SU-DHL-6 (cell line): ENCODE results near the gene KLK2.

Experiments
- H2AFZ ChIP-seq: fragments of 200-600 bp; sonication (generic); 2 replicates; pipeline ENCODE4 v1.6.1; 2014; ENCODE audit warnings: low read depth, mild to moderate bottlenecking, moderate library complexity, mixed read lengths, antibody characterized with exemption, low read length; ENCODE audit not compliant: severe bottlenecking
- H3F3A ChIP-seq: fragments of 200-600 bp; shearing (Covaris generic); 2 replicates; pipeline ENCODE4 v1.6.0; 2016; ENCODE audit warnings: antibody characterized with exemption, mild to moderate bottlenecking; ENCODE audit not compliant: insufficient read depth
- H3K27ac ChIP-seq: fragments of 200-600 bp; sonication (generic); 2 replicates; pipeline ENCODE4 v1.5.1; 2016; ENCODE audit warnings: low read depth, mild to moderate bottlenecking, low read length, moderate library complexity, mixed read lengths
- H3K27me3 ChIP-seq: fragments of 200-600 bp; sonication (generic), shearing (Covaris generic); 2 replicates; pipeline ENCODE4 v1.6.0; 2014; ENCODE audit warnings: mild to moderate bottlenecking, low read length
- H3K36me3 ChIP-seq: fragments of 200-600 bp; sonication (generic); 2 replicates; pipeline ENCODE4 v1.6.1; 2014; ENCODE audit warnings: mild to moderate bottlenecking, low read length, mixed read lengths
- H3K4me2 ChIP-seq: fragments of 300-600, 200-600 bp; shearing (Covaris generic), sonication (generic); 2 replicates; pipeline ENCODE4 v1.6.0; 2014; ENCODE audit warnings: low read length, low read depth, mild to moderate bottlenecking; ENCODE audit not compliant: poor library complexity, severe bottlenecking
- H3K4me3 ChIP-seq: fragments of 200-600 bp; sonication (generic); 2 replicates; pipeline ENCODE4 v1.5.1; 2014; ENCODE audit warnings: antibody characterized with exemption, low read length, mild to moderate bottlenecking, mixed read lengths; ENCODE audit not compliant: insufficient read depth, poor library complexity, severe bottlenecking
- H3K79me2 ChIP-seq: fragments of 200-600 bp; sonication (generic); 2 replicates; pipeline ENCODE4 v1.6.1; 2014; ENCODE audit warnings: mild to moderate bottlenecking, low read length, moderate library complexity; ENCODE audit not compliant: insufficient read depth
- H3K9ac ChIP-seq: fragments of 200-600 bp; sonication (generic); 2 replicates; pipeline ENCODE4 v1.7.0; 2014; ENCODE audit warnings: mild to moderate bottlenecking, low read length
- H3K9me2 ChIP-seq: fragments of 200-600 bp; sonication (generic); replicated peaks from 2 replicates; pipeline ENCODE4 v1.6.1; 2014; ENCODE audit warnings: low read length; ENCODE audit not compliant: insufficient read depth
- H3K9me3 ChIP-seq: fragments of 200-600 bp; sonication (generic); 2 replicates; pipeline ENCODE4 v1.6.1; 2014; ENCODE audit warnings: low read length, mixed read lengths; ENCODE audit not compliant: insufficient read depth
- H4K20me1 ChIP-seq: fragments of 200-600 bp; sonication (generic); 2 replicates; pipeline ENCODE4 v1.6.1; 2014; ENCODE audit warnings: low read depth, mild to moderate bottlenecking, antibody characterized with exemption, low read length, moderate library complexity, mixed read lengths
- CTCF ChIP-seq: fragments of 200-600 bp; sonication (generic); IDR thresholded peaks from one replicate; pipeline ENCODE4 v1.5.1; 2017; ENCODE audit warnings: antibody characterized with exemption, mild to moderate bottlenecking, low read length, moderate library complexity; ENCODE audit not compliant: insufficient read depth, poor library complexity, severe bottlenecking
- EZH2phosphoT487 ChIP-seq: fragments of 200-600 bp; sonication (generic), shearing (Covaris generic); conservative IDR thresholded peaks from 2 replicates; pipeline ENCODE4 v1.6.1; 2018; ENCODE audit warnings: mild to moderate bottlenecking, antibody characterized with exemption, low read length, moderate library complexity, mixed read lengths

Gene KLK2

GRCh38 chr19:50896591-50897190 is 23.5 kb downstream of the KLK2 start:
- Histone ChIP-seq H2AFZ (no peak overlapping the region), H3K27ac (no peak overlapping the region), H3K9ac (no peak overlapping the region), H3K9me2 (no peaks in the 10 kb centered on the region), H3K27me3 (no peaks in the 10 kb centered on the region), H4K20me1 (no peaks in the 10 kb centered on the region), H3K4me2 (peak overlapping the region; percentile 6), H3K36me3 (no peaks in the 10 kb centered on the region), H3K9me3 (no peaks in the 10 kb centered on the region), H3K4me3 (no peak overlapping the region), H3K79me2 (no peaks in the 10 kb centered on the region), H3F3A (no peaks in the 10 kb centered on the region)
- no peak for TF ChIP-seq EZH2phosphoT487
- TF ChIP-seq CTCF, result no peak

- Histone ChIP-seq H3K27me3 (no peaks in the 10 kb centered on the region), H3K4me2 (peak overlapping the region; percentile 6), H4K20me1 (no peaks in the 10 kb centered on the region), H3K79me2 (no peaks in the 10 kb centered on the region), H3K9me3 (no peaks in the 10 kb centered on the region), H3K9ac (no peak overlapping the region), H3K27ac (no peak overlapping the region), H3K4me3 (no peak overlapping the region), H3K36me3 (no peaks in the 10 kb centered on the region), H3K9me2 (no peaks in the 10 kb centered on the region), H3F3A (no peaks in the 10 kb centered on the region), H2AFZ (no peak overlapping the region)
- TF ChIP-seq CTCF (no peak), EZH2phosphoT487 (no peak)
These were observed 24.0 kb downstream of the KLK2 start for GRCh38 chr19:50897191-50897607.

GRCh38 chr19:50897612-50898011 is 24.4 kb downstream of the KLK2 start:
- Histone ChIP-seq H3K4me2 (no peak overlapping the region), H4K20me1 (no peaks in the 10 kb centered on the region), H3K27me3 (no peaks in the 10 kb centered on the region)

More at GRCh38 chr19:50897612-50898011, 24.4 kb downstream of the KLK2 start:
- H3K79me2 ChIP-seq, result no peaks in the 10 kb centered on the region
- H3K27ac ChIP-seq, result no peak overlapping the region
- no peak overlapping the region for H2AFZ ChIP-seq
- H3F3A ChIP-seq, result no peaks in the 10 kb centered on the region
- TF ChIP-seq EZH2phosphoT487 (no peak), CTCF (no peak)
- H3K4me3 ChIP-seq, result no peak overlapping the region
- no peaks in the 10 kb centered on the region for H3K9me2 ChIP-seq
- no peaks in the 10 kb centered on the region for H3K36me3 ChIP-seq
- no peak overlapping the region for H3K9ac ChIP-seq
- no peaks in the 10 kb centered on the region for H3K9me3 ChIP-seq
